GM18858 (cell line): ENCODE results near the gene OR7A5.
"Not testable (repeated sequence)": the region's sequence is repeated elsewhere in the genome, so short reads cannot be mapped to it uniquely, and the experiment has no call there.

Experiments
- ATAC-seq: cut with Tn5 transposase; IDR thresholded peaks from one replicate; pipeline ENCODE4 v1.9.1; 2021; ENCODE audit not compliant: unreplicated experiment

OR7A5 gene

GRCh38 chr19:14835011-14835410 is at the start of gene OR7A5, which contains the start of gene OR7C1:
TSS of gene OR7A5 (minus strand) at chr19:14835185. CDS start at chr19:14828241, 6,944 bp downstream.
TSS of gene OR7C1 (minus strand) at chr19:14835185. CDS start at chr19:14800136, 35,049 bp downstream.
- no peak for ATAC-seq

- ATAC-seq = no peak
Observed at GRCh38 chr19:14871619-14872230, 36.7 kb upstream of the OR7A5 start.

- ATAC-seq = no peak
Observed at GRCh38 chr19:14868497-14868896, 33.5 kb upstream of the OR7A5 start.

- ATAC-seq = no peak
Observed at GRCh38 chr19:14848822-14849221, 13.8 kb upstream of the OR7A5 start, which contains the start of gene OR7A10. TSS of gene OR7A10 (minus strand) at chr19:14848922. CDS start at chr19:14841877, 7,045 bp downstream.

GRCh38 chr19:14843578-14843977 is 8.6 kb upstream of the OR7A5 start:
- no peak for ATAC-seq

- no peak for ATAC-seq
Observed at GRCh38 chr19:14843169-14843568, 8.2 kb upstream of the OR7A5 start.

- ATAC-seq = no peak
Observed at GRCh38 chr19:14840206-14840605, 5.2 kb upstream of the OR7A5 start.

- no peak for ATAC-seq
Observed at GRCh38 chr19:14837391-14837790, 2.4 kb upstream of the OR7A5 start.

GRCh38 chr19:14830702-14831101 is 4.3 kb downstream of the OR7A5 start:
- no peak for ATAC-seq

GRCh38 chr19:14826006-14826405 is 9.0 kb downstream of the OR7A5 start:
- ATAC-seq = no peak

GRCh38 chr19:14821937-14822336 is 13.0 kb downstream of the OR7A5 start:
- no peak for ATAC-seq

GRCh38 chr19:14818588-14818987 is 16.4 kb downstream of the OR7A5 start:
- ATAC-seq = no peak

- no peak for ATAC-seq
Observed at GRCh38 chr19:14817052-14817451, 17.9 kb downstream of the OR7A5 start.

- no peak for ATAC-seq
Observed at GRCh38 chr19:14814982-14815652, 19.9 kb downstream of the OR7A5 start.

- ATAC-seq = no peak
Observed at GRCh38 chr19:14809272-14810057, 25.5 kb downstream of the OR7A5 start.

- no peak for ATAC-seq
Observed at GRCh38 chr19:14804765-14805164, 30.2 kb downstream of the OR7A5 start.

- no peak for ATAC-seq
Observed at GRCh38 chr19:14798760-14799159, 36.2 kb downstream of the OR7A5 start.

- no peak for ATAC-seq
Observed at GRCh38 chr19:14796021-14796420, 39.0 kb downstream of the OR7A5 start.

- ATAC-seq = no peak
Observed at GRCh38 chr19:14795078-14795721, 39.8 kb downstream of the OR7A5 start.

GRCh38 chr19:14792250-14792649 is 42.7 kb downstream of the OR7A5 start:
- not testable (repeated sequence) for ATAC-seq

GRCh38 chr19:14786421-14786851 is 48.5 kb downstream of the OR7A5 start:
- ATAC-seq = no peak
